Airway epithelial cell (primary cell): ENCODE measurements around the gene NIPAL3. TPM values are rescaled to one million over a fixed set of nuclear protein-coding genes. Genes with fewer than 3 reads are reported as not detected.

Experiments used
- total RNA-seq: library from RNA; depleted of rRNA; stranded (reverse); fragments of >200 nt; gene quantifications from 2 replicates; pipeline ENCODE4 v1.2.3, GENCODE V29; 2015

Gene NIPAL3
- total RNA-seq: 49.6 and 64.5 TPM in 2 replicates

DNA sequence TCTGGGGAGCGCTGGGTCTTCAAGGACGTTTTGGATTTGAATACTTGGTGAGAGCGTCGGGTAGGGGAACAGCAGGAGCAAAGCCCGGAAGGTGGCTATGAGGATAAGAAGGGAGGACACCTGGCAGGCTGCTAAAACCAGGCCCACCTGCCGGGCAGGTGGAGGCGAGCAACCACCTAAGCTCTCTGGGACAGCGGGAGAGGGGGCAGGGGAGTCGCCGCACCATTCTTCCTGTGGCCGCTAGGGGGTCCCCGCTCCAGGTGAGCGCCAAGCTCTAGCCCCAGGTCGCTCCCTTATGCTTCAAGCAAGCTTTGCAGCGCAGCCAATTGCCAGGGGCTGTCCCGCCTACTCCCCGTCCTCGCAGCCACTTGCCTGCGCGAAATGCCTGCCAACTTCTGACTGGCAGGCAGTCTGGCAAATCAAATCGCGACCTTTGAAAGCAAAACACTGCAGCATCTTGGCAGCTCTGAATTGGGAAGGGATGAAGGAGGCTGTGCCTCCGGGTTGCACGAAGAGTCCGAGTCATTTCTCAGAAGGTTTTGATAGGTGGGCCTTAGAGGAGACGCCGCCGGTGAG, at the start of gene NIPAL3:
NIPAL3 (plus strand) TSS at position 469 of the 576 bp plus-strand sequence. CDS start 3,746 bp downstream, outside the sequence.

DNA sequence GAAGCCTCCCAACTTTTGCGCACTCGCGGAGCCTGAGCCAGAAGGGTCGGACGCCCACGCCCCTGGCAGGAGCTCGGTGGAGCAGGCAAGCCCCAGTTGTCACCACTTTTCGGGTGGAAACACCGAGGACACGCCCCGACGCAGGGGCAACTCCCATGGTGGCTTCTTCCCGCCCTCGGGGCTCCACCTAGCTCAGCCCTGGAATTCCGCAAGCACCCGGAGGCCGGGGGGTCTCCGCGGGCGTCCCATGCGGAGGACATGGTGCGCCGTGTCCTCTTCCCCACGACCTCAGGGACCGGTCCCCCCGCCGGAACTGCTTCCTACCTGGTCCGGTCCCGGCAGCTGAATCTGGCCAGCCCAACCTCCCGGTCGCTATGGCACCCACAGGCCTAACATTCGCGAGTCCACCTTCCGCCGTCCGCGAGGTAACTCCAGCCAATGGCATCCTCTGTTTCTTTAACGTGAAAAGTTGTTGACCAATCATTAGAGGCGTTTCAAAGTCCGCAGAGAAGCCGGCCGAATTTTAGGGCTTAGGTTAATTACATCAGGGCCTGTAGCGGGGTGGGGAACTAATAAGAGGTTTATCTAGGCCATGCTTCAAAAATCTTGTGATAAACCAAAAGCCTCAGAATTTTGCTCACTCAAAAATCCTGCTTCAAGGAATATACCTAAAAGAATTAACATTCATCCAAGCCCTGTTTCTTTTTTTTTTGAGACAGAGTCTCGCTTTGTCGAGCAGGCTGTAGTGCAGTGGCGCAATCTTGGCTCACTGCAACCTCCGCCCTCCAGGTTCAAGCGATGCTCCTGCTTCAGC, 2.0 kb upstream of the NIPAL3 start, which contains the start of gene STPG1:
STPG1 (minus strand) TSS at position 433 of the 814 bp plus-strand sequence. CDS start 12,394 bp downstream, outside the sequence.

DNA sequence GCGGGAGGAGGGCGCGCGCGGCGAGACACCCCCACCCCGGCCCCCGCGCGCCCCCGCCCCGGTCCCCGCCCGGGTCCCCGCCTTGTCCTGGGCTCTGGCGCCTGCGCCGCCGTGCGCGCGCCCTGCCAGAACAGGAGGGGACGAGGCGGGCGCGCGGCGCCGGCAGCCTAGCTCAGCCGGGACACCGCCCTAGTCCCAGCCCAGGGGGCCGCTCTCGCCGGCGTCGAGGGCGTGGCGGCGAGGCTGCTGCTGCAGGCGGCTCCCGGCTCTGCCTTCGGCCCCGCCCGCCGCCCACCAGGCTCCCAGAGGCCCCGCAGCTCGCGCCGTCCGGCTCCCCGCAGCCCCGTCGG, 87.1 kb downstream of the NIPAL3 start, which contains the start of gene RCAN3:
RCAN3 (plus strand) TSS at position 128 of the 350 bp plus-strand sequence. CDS start 11,537 bp downstream, outside the sequence.

Other genes with a start within 250 kb of the NIPAL3 start
- gene IFNLR1, start 228.5 kb upstream of the NIPAL3 start, total RNA-seq: 3.4 and 8.0 TPM in 2 replicates
- gene GRHL3, start 96.4 kb upstream of the NIPAL3 start, total RNA-seq: 46.5 and 61.6 TPM in 2 replicates
- gene STPG1, start 2.0 kb upstream of the NIPAL3 start, total RNA-seq: 10.6 and 11.4 TPM in 2 replicates
- 13.4 and 20.2 TPM in 2 replicates for gene RCAN3, start 87.0 kb downstream of the NIPAL3 start, total RNA-seq
- 0.07 TPM in 1 of 2 replicates, not detected in the other for gene NCMAP, start 140.3 kb downstream of the NIPAL3 start, total RNA-seq
- 48.9 and 60.9 TPM in 2 replicates for gene SRRM1, start 227.5 kb downstream of the NIPAL3 start, total RNA-seq